Tibial nerve (tissue), 4 donors: ENCODE results near the gene TACR2. TPM values are rescaled to one million over a fixed set of nuclear protein-coding genes. Genes with fewer than 3 reads are reported as not detected.

Experiments used
- DNase-seq, 2 donors: peaks; one replicate each; pipeline ENCODE4 v3.0.0-alpha.2; 2019; ENCODE audit warnings: low spot score in 2 of 2
- H3K27ac ChIP-seq, 4 donors: fragments of 200-600 bp; sonication (generic) in 3 of 4; one replicate each; pipeline ENCODE4 v1.5.1; 2017 to 2019; ENCODE audit warnings: mild to moderate bottlenecking in 1 of 4
- H3K27me3 ChIP-seq, 2 donors: fragments of 200-600 bp; sonication (generic) in 1 of 2; one replicate each; pipeline versions ENCODE4 v1.5.1 to v1.6.0; 2017 to 2019
- H3K36me3 ChIP-seq, 3 donors: fragments of 200-600 bp; sonication (generic); one replicate each; pipeline ENCODE4 v1.5.1; 2018 to 2019
- H3K4me1 ChIP-seq, 4 donors: fragments of 200-600 bp; sonication (generic) in 3 of 4; one replicate each; pipeline ENCODE4 v1.5.1; 2017 to 2019
- H3K4me3 ChIP-seq, 4 donors: fragments of 200-600 bp; sonication (generic) in 3 of 4; one replicate each; pipeline ENCODE4 v1.5.1; 2017 to 2019; ENCODE audit warnings: mild to moderate bottlenecking in 1 of 4, moderate library complexity in 1 of 4
- H3K9me3 ChIP-seq, 4 donors: fragments of 200-600 bp; sonication (generic) in 3 of 4; one replicate each; pipeline ENCODE4 v1.5.1; 2017 to 2019
- CTCF ChIP-seq, 5 experiments: fragments of 200-600 bp in 3 of 5; fragments of 450-650 bp in 2 of 5; sonication (generic) in 3 of 5; IDR thresholded peaks; one replicate each; pipeline ENCODE4 v1.5.1; 2016 to 2019; ENCODE audit warnings: antibody characterized with exemption in 5 of 5, mild to moderate bottlenecking in 3 of 5, moderate library complexity in 2 of 5
- EP300 ChIP-seq, 2 donors: sonication (generic); formaldehyde crosslinking; IDR thresholded peaks; one replicate each; pipeline ENCODE4 v1.6.1; 2017; ENCODE audit warnings: antibody characterized with exemption in 2 of 2, mild to moderate bottlenecking in 1 of 2
- POLR2A ChIP-seq, 2 donors: fragments of 450-650 bp; IDR thresholded peaks; one replicate each; pipeline ENCODE4 v1.6.1; 2017; ENCODE audit warnings: antibody characterized with exemption in 2 of 2, mild to moderate bottlenecking in 2 of 2, moderate library complexity in 2 of 2
- WGBS, 2 donors: methylation state at CpG; one replicate each; pipeline ENCODE4 v1.1.5; 2018; 5-methylcytosine and 5-hydroxymethylcytosine counted together
- total RNA-seq, 4 donors: library from RNA; depleted of rRNA; stranded (reverse); fragments of >200 nt; gene quantifications; one replicate each; pipeline ENCODE4 v1.1.0, GENCODE V29; 2016

Gene TACR2
- total RNA-seq, 4 donors from 2014 or later = 0.59 to 4.6 (median 1.2) TPM

GRCh38 chr10:69391158-69391557, 25.6 kb downstream of the TACR2 start:
- no peak for TF ChIP-seq CTCF (IDR thresholded peaks at IDR 0.05)
- H3K9me3 ChIP-seq = no peaks in the 10 kb centered on the region
- DNase-seq = no peak
- H3K4me3 ChIP-seq = no peak overlapping the region
- H3K4me1 ChIP-seq = peaks cover 0 to 15% (median 3%) of the 10 kb centered on the region in 4 donors
- no peaks in the 10 kb centered on the region for H3K27me3 ChIP-seq
- WGBS, 2 donors = 92% methylated on average over 6 of the region's 6 CpGs
- no peak overlapping the region for H3K27ac ChIP-seq
- peaks cover 0 to 77% (median 10%) of the 10 kb centered on the region in 3 donors for H3K36me3 ChIP-seq

- Histone ChIP-seq H3K36me3 (peaks cover 0 to 78% (median 7%) of the 10 kb centered on the region in 3 donors), H3K4me3 (no peak overlapping the region), H3K4me1 (peaks cover 0 to 15% (median 3%) of the 10 kb centered on the region in 4 donors), H3K9me3 (no peaks in the 10 kb centered on the region), H3K27me3 (no peaks in the 10 kb centered on the region), H3K27ac (no peak overlapping the region)
- no peak for DNase-seq
- 63 to 72% methylated on average over 8 of the region's 8 CpGs for WGBS, 2 donors
- TF ChIP-seq EP300 (IDR thresholded peaks at IDR 0.05) = no peak
- TF ChIP-seq CTCF (IDR thresholded peaks at IDR 0.05) = no peak
- TF ChIP-seq POLR2A (IDR thresholded peaks at IDR 0.05) = no peak
Measured at GRCh38 chr10:69389827-69390490, 26.8 kb downstream of the TACR2 start.

GRCh38 chr10:69388488-69388887, 28.2 kb downstream of the TACR2 start:
- Histone ChIP-seq H3K27ac (no peak overlapping the region), H3K4me1 (peaks cover 0 to 22% (median 3%) of the 10 kb centered on the region in 4 donors), H3K4me3 (no peak overlapping the region), H3K27me3 (no peaks in the 10 kb centered on the region), H3K36me3 (peaks cover 0 to 79% (median 10%) of the 10 kb centered on the region in 3 donors), H3K9me3 (no peaks in the 10 kb centered on the region)
- no peak for DNase-seq
- WGBS, 2 donors = 95 to 99% methylated on average over 2 of the region's 2 CpGs
- TF ChIP-seq EP300 (IDR thresholded peaks at IDR 0.05) (no peak), CTCF (IDR thresholded peaks at IDR 0.05) (no peak), POLR2A (IDR thresholded peaks at IDR 0.05) (no peak)

- Histone ChIP-seq H3K27me3 (no peaks in the 10 kb centered on the region), H3K36me3 (peaks cover 0 to 88% (median 10%) of the 10 kb centered on the region in 3 donors), H3K27ac (no peak overlapping the region), H3K4me1 (peaks cover 0 to 25% (median 3%) of the 10 kb centered on the region in 4 donors), H3K4me3 (no peak overlapping the region), H3K9me3 (no peaks in the 10 kb centered on the region)
- WGBS, 2 donors = 82 to 89% methylated on average over 3 of the region's 3 CpGs
- TF ChIP-seq EP300 (IDR thresholded peaks at IDR 0.05) (no peak), POLR2A (IDR thresholded peaks at IDR 0.05) (no peak), CTCF (IDR thresholded peaks at IDR 0.05) (no peak)
- DNase-seq = no peak
Measured at GRCh38 chr10:69387500-69387899, 29.2 kb downstream of the TACR2 start.

- H3K27me3 ChIP-seq = no peaks in the 10 kb centered on the region
- H3K9me3 ChIP-seq = no peaks in the 10 kb centered on the region
- H3K4me3 ChIP-seq = no peak overlapping the region
- DNase-seq = no peak
- TF ChIP-seq POLR2A (IDR thresholded peaks at IDR 0.05) (no peak), CTCF (IDR thresholded peaks at IDR 0.05) (no peak), EP300 (IDR thresholded peaks at IDR 0.05) (no peak)
- WGBS, 2 donors = 92 to 95% methylated on average over 11 of the region's 11 CpGs
- H3K27ac ChIP-seq = no peak overlapping the region
- H3K4me1 ChIP-seq = peaks cover 0 to 19% (median 0%) of the 10 kb centered on the region in 4 donors
- H3K36me3 ChIP-seq = peaks cover 0 to 90% (median 10%) of the 10 kb centered on the region in 3 donors
Measured at GRCh38 chr10:69385454-69386350, 31.0 kb downstream of the TACR2 start.
